ENCODE data around the gene LBHD1.
"Not testable (repeated sequence)": the region's sequence is repeated elsewhere in the genome, so short reads cannot be mapped to it uniquely, and the experiment has no call there.

Gene LBHD1

DNA sequence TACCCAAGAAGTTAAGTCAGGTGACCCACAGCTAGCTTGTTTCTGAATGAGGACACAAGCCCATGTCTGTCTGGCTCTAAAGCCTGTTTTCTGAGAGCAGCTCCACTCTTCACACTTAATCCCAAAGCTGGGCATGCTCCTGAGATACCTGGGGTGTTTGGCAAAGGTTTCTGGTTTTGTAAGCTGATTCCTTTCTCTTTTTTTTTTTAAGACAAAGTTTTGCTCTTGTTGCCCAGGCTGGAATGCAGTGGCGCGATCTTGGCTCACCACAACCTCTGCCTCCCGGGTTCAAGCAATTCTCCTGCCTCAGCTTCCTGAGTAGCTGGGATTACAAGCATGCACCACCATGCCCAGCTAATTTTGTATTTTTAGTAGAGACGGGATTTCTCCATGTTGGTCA lies 21.6 kb upstream of the LBHD1 start:
- DNase-seq = not testable (repeated sequence)

DNA sequence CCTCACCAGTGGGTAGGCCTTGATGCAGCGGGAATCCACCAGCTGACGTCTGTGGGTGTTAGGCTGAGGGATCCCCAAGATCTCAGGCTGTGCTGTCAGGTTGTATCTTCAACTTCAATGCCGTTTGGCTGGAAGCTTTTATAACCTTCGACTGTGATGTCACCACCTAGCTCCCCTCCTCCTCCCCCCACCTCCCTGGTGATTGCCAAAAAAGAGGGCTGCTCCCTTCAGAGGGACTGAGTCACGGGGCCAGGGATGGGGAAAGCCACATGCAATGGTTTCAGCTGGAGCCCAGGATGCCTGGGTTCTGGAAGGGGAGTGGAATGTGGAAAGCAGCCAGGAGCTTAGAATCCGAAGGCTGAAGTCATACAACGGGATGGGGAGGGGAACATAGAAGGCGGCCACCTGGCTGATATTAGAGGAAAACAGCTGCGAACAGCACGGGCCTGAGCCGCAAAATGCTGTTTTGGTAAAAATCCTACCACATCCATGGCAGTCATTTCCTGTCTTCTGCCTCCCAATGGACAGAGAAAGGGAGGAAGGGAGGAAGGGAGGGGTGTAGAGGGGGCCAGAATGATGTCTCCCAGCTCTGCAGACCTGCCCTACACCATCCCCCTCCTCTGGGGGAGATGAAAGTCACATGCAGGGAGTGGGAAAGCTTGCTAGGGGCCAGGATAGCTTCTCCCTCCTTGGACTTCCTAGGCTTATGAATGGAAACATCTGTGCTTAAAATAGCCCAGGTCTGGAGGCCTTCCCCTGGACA lies 17.5 kb upstream of the LBHD1 start, which contains the start of gene LRRN4CL:
TSS of gene LRRN4CL (minus strand) at position 110 of the 763 bp plus-strand sequence. CDS start 1,022 bp downstream, outside the sequence.
- peak; percentile 89 for DNase-seq

DNA sequence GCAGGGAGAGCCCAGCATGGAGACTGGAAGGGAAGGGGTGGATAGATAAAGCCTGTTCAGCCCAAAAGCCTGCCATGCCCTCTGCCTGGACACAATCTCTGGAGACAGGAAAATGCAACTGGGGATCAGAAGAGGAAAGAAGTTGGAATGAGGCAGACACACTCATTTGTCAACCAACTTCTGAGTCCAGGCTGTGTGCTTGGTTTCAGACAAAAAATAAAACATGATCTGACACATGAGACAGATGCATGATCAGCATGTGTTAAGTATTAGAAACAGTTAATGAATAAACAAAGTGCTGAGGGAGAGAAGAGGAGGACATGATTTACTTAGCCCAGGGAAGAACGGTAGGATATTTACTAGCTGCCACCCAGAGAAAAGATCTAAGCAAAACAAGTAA lies 16.4 kb upstream of the LBHD1 start:
- DNase-seq = no peak

DNA sequence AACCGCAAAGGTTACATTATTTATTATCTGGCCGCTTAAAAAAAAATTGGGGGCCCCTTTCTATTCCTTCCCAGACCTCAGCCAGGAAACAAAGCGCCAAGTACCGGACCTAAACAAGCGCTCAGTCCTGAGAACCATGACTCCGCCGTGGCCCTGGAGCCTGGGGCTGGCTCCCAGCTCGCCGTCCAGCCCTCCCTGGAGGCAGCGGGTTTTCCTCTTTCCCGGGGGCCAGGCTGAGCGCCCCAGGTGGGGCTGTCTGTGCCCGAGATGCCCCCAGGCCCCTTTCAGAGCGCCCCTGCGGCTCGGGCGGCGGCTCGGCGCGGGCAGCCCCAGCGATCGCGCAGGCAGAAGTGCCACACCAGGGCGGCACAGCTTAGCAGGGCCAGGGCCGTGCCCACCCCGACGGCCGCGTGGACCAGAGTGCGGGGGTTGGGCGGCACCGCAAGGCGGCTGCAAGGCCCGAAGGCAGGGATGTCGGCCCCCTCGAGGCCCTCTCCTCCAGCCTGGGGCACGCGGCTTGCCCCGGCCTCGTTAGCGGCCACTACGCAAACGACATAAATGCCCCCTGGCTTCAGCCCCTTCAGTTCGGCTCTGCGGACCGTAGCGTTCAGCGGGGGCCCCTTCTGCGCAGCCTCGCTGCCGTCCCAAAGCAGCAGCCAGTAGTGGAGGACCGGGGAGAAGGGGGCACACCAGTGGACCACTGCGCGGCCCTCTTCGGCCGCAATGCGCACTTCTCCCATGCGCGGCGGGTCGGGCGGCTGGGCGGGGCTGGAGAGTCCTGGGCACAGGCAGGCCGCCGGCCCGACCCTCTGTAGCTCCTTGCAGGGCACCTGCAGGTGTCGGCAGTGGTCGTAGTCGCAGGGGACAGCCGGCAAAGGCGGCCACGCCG lies 15.7 kb upstream of the LBHD1 start:
- no peak for DNase-seq

DNA sequence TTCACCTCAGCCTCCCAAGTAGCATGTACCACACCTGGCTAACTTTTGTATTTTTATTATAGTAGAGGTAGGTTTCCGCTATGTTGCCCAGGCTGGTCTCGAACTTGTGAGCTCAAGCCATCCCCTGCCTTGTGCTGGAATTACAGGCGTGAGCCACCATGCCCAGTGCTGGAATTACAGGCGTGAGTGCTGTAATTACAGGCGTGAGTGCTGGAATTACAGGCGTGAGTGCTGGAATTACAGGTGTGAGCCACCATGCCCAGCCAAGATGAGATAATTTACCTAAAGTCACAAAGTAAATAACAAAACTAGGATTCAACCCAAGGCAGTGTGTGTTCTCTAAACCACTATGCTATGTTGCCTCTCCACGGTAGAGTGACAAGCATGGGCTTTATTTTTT lies 10.5 kb upstream of the LBHD1 start:
- DNase-seq = no peak

DNA sequence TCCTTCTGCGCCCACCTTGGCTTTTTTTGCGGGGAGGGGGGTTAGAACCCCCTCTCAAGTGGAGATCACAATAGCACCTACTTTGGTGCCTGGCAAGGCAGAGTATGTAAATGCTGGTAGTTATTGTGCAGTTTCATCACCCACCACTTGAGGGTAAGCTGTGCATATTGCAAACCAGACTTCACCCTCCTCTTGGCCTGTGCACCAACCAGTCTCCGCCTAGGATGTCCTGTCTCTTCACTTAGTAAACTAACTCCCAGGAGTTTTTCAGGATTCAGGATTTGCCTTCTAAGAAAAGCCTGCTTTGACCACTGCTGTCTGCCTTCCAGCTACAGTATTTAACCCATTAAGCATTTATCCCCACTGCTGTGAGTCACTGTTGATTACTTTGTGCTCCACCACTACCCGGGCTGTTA lies 8.8 kb upstream of the LBHD1 start:
- peak; percentile 50 for DNase-seq

DNA sequence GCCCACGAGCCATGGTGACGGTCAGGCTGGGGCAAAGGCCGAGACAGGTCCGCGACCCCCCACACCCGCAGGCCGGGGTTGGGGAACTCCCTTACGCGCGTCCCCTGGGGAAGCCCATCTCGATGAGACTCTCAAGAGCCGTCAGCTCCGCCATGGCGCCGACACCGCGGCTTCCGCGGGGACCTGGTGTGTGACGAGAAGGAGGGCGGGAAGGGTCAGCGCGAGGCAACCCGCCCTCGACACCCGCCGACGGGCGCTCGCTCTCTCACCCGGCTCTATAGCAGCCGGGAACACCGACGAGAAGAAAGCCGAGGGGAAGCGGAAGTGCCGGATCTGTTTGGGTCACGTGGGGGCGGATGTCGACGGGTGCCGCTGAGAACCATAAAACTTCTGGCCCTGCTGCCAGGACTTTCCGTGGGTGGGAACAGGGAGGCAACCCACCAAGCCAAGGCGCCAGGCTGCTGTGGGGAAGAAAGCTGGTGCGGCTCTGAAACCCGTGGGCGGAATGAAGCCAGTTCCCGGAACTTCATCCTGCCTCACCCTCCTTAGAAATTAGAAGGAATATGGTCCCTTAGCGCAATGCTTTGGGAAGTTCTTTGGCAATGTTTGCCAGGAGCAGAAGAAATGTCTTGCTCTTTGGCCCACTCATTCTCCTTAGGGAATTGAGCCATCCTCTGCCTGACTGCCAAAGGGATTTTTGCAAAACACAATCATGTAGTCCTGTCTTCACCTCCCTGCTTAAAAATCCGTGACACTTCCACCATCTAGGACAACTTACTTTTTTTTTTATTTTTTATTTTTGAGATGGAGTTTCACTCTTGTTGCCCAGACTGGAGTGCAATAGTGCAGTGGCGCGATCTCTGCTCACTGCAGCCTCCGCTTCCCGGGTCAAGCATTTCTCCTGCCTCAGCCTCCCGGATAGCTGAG lies 7.0 kb upstream of the LBHD1 start, which contains the start of gene UBXN1:
TSS of gene UBXN1 (minus strand) at position 304 of the 927 bp plus-strand sequence. CDS start at position 154, 150 bp downstream.
- peak; percentile 96 for DNase-seq

DNA sequence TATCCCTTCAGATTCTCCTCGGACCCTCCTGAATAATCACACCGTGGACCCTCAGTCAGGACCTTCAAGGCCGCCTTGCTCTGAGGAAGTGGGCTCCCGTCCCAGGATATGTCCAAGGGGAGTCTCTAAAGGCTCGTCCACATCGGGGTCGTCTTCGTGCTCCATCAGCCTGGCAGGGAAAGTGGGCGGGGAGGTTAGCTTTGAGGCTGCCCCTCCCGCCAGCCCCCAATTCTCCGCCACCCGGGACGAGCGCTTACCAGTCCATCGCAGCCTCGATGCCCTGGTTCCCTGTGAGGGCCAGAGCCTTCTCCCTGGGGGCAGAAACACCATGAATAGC lies 6.3 kb upstream of the LBHD1 start:
- no peak for DNase-seq

DNA sequence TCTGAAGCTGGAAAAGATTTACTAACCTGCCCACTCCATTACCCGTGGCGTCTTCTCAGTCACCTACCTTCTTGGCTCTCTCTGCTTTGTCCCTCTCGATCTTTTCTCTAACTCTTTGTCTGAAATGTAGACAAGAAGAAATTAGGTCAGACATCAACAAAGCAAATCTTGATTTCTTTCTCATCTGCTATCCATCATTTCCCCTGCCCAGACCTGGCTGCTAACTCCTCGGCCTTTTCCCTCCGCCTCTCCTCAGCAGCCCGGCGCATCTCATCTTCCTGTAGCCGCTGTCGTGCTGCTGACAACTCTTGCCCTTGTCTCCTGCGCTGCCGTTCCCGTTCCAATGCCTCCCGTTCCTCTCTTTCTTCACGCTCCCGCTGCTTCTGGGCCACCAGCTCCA lies 5.6 kb upstream of the LBHD1 start:
- DNase-seq = no peak

DNA sequence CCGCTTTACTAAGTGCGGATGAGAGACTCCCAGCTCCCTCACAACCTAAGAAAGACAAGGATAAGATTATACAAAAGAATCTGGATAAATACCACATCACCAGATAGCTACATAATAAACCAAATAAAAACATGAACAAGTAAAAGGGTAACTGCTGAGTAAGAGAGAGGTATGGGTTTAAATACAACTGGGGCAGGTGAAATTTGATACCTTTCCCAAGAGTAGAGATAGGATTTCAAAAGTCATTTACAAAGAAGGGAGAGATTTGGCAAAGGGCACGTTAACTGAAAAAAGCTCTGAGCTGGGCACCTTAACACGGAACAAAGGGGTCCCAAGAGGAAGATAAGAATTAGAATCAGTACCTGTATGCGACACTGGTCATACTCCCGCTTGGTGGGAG lies 5.1 kb upstream of the LBHD1 start:
- DNase-seq = no peak

DNA sequence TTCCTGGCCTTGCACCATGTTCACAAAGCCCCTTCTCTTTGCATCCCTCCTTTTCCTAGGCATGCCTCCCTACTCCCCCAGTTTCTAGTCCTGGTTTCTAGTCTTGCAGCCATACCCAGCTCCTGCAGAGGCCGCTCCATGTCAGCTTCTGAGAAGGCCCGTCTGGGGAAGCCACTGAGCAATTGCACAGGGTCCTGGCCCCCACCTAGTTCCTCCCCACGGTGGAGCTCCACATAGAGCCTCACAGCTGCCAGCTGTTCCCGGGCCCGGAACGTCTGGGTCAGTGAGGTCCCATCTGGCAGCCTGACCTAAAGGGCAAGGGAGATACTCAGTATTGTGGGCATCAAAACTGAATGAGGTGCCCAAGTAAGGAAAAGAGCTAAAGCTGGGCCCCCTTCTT lies 4.6 kb upstream of the LBHD1 start:
- no peak for DNase-seq

DNA sequence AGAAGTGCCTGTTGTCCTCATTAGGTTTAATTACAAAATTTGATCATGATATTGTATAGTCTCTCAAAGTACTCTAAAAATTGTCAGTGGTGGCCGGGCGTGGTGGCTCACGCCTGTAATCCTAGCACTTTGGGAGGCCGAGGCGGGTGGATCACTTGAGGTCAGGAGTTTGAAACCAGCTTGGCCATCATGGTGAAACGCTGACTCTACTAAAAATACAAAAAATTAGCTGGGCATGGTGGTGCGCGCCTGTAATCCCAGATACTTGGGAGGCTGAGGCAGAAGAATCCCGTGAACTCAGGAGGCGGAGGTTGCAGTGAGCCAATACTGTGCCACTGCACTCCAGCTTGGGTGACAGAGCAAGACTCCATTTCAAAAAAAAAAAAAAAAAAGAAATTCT lies 3.3 kb upstream of the LBHD1 start:
- DNase-seq = not testable (repeated sequence)

DNA sequence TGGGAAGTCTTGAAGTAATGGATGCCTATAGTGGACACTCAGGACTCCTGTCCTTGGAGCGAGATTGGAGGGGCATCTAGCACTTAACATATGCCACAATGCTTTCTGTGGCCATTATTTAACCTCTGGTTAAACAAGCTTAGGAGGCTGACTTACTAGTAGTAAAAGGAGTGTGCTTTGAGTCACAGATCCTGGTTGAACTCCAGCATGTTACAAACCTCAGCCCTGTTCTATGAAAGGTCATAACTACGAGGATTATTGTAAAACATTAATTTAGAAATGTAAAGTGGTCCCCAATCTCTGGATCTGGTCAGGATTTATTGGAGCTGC lies 1.1 kb upstream of the LBHD1 start:
- no peak for DNase-seq

DNA sequence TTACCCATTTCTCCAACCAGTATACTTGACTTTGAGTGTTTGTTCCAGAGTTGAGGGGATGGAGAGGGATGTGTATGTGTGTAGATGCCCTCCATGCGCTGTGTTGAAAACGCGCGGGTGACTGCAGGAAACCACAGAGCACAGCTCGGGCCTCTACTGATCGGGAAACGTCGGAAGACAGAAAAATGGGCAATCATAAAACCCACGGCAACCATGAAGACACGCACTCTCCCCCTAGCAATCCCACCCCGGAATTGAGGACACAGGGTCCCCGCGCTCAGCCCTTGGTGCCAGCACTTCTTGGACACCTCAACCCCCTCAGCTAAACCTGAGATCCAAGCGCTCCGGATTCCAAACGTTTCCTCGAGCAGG lies 845 bp downstream of the LBHD1 start:
- DNase-seq = no peak

DNA sequence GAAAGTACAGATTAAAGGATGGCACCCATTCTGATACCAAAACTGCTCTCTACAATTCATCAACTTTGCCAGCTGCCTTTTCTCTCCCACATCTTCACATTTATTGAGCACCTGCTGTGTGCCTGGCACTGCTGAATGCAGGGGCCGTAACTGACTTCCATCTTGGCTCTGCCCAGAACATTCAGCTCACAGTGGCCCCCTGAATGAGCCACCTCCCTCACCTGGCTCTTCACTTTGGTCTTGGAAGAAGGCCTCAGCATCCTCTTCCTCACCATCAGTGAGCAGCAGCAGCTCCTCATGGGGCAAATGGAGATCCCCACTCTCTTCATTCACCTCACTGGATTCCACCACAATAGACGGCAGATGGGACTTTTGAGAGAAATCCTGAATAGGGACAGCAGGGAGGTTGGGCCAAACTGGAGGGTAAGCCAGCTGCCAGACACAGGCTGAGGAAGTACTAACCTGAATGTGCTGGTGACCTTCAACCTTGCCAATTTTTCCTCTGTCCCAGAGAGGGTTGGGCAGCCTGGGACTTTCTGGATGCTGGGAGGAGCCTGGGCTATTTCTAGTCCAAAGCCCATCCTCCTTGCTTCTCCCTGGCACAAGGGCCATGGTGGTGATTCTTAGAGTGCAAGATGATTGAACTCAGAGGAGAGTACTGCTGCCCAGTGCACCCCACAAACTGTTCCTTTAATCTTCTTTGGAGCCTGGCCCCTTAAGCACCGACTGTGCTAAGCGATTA lies 2.5 kb downstream of the LBHD1 start:
- no peak for DNase-seq

DNA sequence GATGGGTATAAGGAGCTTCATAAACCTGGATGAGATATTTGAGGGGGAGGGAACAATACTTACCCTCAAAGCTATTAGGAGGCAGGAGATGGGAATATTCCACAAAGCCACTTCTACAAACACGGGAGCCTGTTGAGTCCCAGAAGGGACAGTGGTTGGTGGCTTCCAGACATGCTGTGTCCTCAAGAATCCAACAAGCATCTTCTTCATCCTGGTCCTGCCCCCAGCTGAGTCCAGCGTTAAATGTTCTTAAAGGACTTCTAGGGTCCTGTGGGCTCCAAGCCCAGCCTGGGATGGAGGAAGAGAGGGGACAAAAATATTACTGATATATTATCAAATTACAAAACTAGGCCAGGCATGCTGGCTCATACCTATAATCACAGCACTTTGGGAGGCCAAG lies 4.6 kb downstream of the LBHD1 start:
- DNase-seq = no peak

DNA sequence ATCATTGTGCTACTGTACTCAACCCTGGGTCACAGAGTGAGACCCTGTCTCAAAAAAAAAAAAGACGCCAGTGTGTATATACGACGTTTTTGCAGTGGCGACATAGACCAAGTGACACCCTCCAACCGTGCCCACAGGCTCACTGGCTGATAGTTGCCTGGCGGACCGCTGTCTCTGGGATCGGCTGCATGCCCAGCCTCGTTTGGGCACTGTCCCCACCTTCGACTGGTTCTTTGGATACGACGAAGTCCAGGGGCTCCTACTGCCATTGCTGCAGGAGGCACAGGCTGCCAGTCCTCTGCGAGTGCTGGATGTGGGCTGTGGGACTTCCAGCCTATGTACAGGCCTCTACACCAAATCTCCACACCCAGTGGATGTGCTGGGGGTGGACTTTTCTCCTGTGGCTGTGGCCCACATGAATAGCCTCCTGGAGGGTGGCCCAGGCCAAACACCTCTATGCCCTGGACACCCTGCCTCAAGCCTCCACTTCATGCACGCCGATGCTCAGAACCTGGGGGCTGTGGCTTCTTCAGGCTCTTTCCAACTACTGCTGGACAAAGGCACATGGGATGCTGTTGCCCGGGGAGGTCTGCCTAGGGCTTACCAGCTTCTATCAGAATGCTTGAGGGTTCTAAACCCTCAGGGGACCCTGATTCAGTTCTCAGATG lies 5.7 kb downstream of the LBHD1 start:
- no peak for DNase-seq

DNA sequence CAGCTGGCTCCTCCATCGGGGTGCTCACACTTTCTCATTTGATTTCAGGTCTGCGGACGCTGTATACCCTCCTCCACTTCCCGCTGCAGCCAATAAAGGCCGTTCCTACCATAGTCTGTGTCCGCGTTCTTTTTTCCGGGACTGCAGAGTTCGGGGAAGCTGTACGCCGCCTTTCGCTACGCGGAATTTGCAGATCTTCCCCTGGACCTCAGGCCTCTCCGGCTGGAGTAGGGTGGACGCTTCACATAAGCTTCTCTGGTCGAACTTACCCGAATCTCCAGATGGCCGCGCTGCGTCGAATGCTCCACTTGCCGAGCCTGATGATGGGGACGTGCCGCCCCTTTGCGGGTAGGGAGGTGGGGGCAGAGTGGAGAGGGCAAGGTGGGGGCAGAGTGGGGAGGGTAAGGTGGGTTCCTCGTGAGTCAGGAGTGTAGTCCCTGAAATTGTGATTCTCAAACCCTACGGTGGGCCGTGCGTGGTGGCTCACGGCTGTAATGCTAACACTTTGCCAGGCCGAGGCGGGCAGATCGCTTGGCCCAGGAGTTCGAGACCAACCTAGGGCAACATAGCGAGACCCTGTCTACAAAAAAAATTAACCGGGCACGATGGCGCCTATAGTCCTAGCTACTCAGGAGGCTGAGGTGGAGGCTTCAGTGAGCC lies 6.3 kb downstream of the LBHD1 start:
- no peak for DNase-seq

DNA sequence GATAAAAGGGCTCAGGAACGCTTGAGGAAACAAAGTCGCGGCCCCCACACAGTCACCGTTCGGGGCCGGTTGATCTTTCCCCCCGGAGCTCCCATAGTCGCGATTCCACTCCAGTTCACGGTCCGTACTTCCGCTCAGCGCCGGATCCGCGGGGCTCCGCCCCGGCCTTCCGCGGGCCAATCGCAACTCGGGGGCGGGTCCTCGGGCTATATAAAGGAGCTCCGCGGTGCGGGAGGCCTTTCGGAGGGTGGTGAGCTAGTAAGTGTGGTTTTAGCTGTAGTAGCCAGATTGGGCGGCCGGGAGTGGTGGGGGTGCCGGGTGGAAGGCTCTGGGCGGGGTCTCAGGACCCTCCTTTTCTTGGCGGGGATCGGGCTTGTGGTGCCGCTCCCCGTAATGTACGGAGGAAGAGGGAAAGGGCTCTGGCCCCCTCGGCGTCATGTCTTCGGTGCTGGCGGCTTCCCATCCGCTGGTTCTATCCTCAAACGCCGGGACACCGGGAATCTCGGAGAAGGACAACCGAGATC lies 6.9 kb downstream of the LBHD1 start, which contains the start of the genes C11orf98 and CSKMT:
TSS of gene C11orf98 (minus strand) at position 136 of the 524 bp plus-strand sequence. CDS start at position 95, 41 bp downstream.
TSS of gene CSKMT (plus strand) at position 238 of the 524 bp plus-strand sequence. CDS start 568 bp downstream, outside the sequence.
- peak; percentile 98 for DNase-seq

DNA sequence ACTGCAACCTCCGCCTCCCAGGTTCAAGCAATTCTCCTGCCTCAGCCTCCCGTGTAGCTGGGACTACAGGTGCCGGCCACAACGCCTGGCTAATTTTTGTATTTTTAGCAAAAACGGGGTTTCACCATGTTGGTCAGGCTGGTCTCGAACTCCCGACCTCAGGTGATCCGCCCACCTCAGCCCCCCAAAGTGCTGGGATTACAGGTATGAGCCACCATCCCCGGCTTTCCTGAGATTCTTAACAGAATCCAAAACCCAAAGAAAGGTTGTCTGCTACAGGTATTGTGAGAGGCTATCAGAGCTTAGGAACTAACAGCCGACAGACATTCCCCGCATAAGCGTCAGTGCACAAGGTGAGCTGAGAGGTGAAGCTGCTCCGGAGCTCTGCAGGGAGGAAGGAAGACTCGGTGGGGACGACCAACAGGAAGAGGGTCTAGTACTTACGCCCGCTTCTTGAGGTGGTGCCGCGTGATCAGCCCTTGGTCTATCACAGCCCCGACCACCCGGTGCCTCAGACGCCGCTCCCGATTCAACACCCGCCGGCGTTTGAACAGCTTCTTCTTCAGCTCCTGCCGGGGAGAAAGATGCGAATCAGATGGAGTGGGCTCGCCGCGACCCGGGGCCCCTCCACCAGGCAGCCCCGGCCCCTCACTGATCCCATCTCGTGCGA lies 7.5 kb downstream of the LBHD1 start:
- DNase-seq = no peak

Measured in right hindlimb (tissue), 1 donor.